ENCODE measurements around the gene ADAMTSL1. TPM values are rescaled to one million over a fixed set of nuclear protein-coding genes. Genes with fewer than 3 reads are reported as not detected.

Gene ADAMTSL1
- total and polyA plus RNA-seq, 9 of the 15 experiments (the other 6 are each of a cell fraction or from before 2014, with no cell fraction given) = 0.01 TPM; not detected in 8

- ATAC-seq (no peak), FAIRE-seq (no peak), DNase-seq (ENCODE audit: extremely low read depth in 1 of 4, low spot score in 3 of 4) (no peak)
- CTCF ChIA-PET (ENCODE audit: low intra/inter-chr PET ratio) = no interaction called here
- no peak overlapping the region for H3K9ac ChIP-seq (ENCODE audit: insufficient read depth in 1 of 2, low read depth in 2 of 2, low read length in 2 of 2)
- in situ Hi-C loops (cut with MboI) (no loop called here), intact Hi-C loops (cut with micrococcal nuclease) (no loop called here)
- no peak overlapping the region for H3K4me3 ChIP-seq
- no peak overlapping the region for H3K27ac ChIP-seq (ENCODE audit: extremely low read depth, low read depth, low read length)
- no peaks in the 10 kb centered on the region for H3K36me3 ChIP-seq (ENCODE audit: control insufficient read depth, insufficient read depth, low read length)
- H3K9me3 ChIP-seq (replicated peaks; ENCODE audit: control insufficient read depth, insufficient read depth, low read depth, low read length) = no peaks in the 10 kb centered on the region
- no peaks in the 10 kb centered on the region for H4K20me1 ChIP-seq (replicated peaks; ENCODE audit: control insufficient read depth, insufficient read depth, low read length)
- POLR2A ChIA-PET = no interaction called here
- no peaks in the 10 kb centered on the region for H3K4me1 ChIP-seq (replicated peaks in 1 of 2; ENCODE audit: control insufficient read depth in 2 of 2, insufficient read depth in 2 of 2, low read length in 2 of 2)
- H3K9me1 ChIP-seq (ENCODE audit: control insufficient read depth, insufficient read depth, low read length) = no peaks in the 10 kb centered on the region
- BruUV-seq (replicated peaks) = no TSS peak
- TF ChIP-seq RBM34 (IDR thresholded peaks at IDR 0.05; ENCODE audit: borderline replicate concordance, insufficient read depth, low read length) = no peak
- no peaks in the 10 kb centered on the region for H3K27me3 ChIP-seq (ENCODE audit: control insufficient read depth in 2 of 2, insufficient read depth in 2 of 2, low read length in 2 of 2)
- H3K4me2 ChIP-seq (ENCODE audit: insufficient read depth, low read length) = no peak overlapping the region
- H3K79me2 ChIP-seq (ENCODE audit: control insufficient read depth, insufficient read depth, low read length) = no peaks in the 10 kb centered on the region
- no peak overlapping the region for H2AFZ ChIP-seq (ENCODE audit: low read depth, low read length)
- WGBS (ENCODE audit: insufficient coverage, low coverage, missing lambda C conversion rate) = 0% methylated on average over 2 of the region's 2 CpGs
Observed at GRCh38 chr9:18542837-18543405, 69.0 kb downstream of the ADAMTSL1 start.

- Histone ChIP-seq H3K4me2 (ENCODE audit: insufficient read depth, low read length) (no peak overlapping the region), H2AFZ (ENCODE audit: low read depth, low read length) (no peak overlapping the region), H3K4me1 (replicated peaks in 1 of 2; ENCODE audit: control insufficient read depth in 2 of 2, insufficient read depth in 2 of 2, low read length in 2 of 2) (no peaks in the 10 kb centered on the region), H3K9me3 (replicated peaks; ENCODE audit: control insufficient read depth, insufficient read depth, low read depth, low read length) (no peaks in the 10 kb centered on the region), H3K36me3 (ENCODE audit: control insufficient read depth, insufficient read depth, low read length) (no peaks in the 10 kb centered on the region), H4K20me1 (replicated peaks; ENCODE audit: control insufficient read depth, insufficient read depth, low read length) (no peaks in the 10 kb centered on the region), H3K9me1 (ENCODE audit: control insufficient read depth, insufficient read depth, low read length) (no peaks in the 10 kb centered on the region), H3K4me3 (no peak overlapping the region), H3K27ac (ENCODE audit: extremely low read depth, low read depth, low read length) (no peak overlapping the region), H3K27me3 (ENCODE audit: control insufficient read depth in 2 of 2, insufficient read depth in 2 of 2, low read length in 2 of 2) (no peaks in the 10 kb centered on the region), H3K9ac (ENCODE audit: insufficient read depth in 1 of 2, low read depth in 2 of 2, low read length in 2 of 2) (no peak overlapping the region), H3K79me2 (ENCODE audit: control insufficient read depth, insufficient read depth, low read length) (no peaks in the 10 kb centered on the region)
- no peak for DNase-seq (ENCODE audit: extremely low read depth in 1 of 4, low spot score in 3 of 4)
- ATAC-seq = no peak
- in situ Hi-C loops (cut with MboI) = no loop called here
- CTCF ChIA-PET (ENCODE audit: low intra/inter-chr PET ratio) = no interaction called here
- FAIRE-seq = no peak
- intact Hi-C loops (cut with micrococcal nuclease) = no loop called here
- BruUV-seq (replicated peaks) = no TSS peak
- POLR2A ChIA-PET = no interaction called here
- WGBS (ENCODE audit: insufficient coverage, low coverage, missing lambda C conversion rate) = 2% methylated on average over 4 of the region's 5 CpGs
- no peak for TF ChIP-seq ZNF518B (CRISPR knock-in tag; IDR thresholded peaks at IDR 0.05)
- TF ChIP-seq KLF13 (tag; IDR thresholded peaks at IDR 0.05; ENCODE audit: borderline replicate concordance, low read depth) = no peak
- TF ChIP-seq ZNF408 (CRISPR knock-in tag; IDR thresholded peaks at IDR 0.05; ENCODE audit: low read depth) = no peak
- TF ChIP-seq FIP1L1 (IDR thresholded peaks at IDR 0.05; ENCODE audit: low read depth, low read length, poor library complexity, severe bottlenecking) = no peak
- no peak for TF ChIP-seq FOXA3 (CRISPR knock-in tag; conservative IDR thresholded peaks at IDR 0.05 in 1 of 2, IDR thresholded peaks at IDR 0.05 in 1 of 2)
- TF ChIP-seq GATAD2B (IDR thresholded peaks at IDR 0.05; ENCODE audit: borderline replicate concordance) = no peak
- no peak for TF ChIP-seq HDAC8 (tag; IDR thresholded peaks at IDR 0.05)
- TF ChIP-seq NFE2 (IDR thresholded peaks at IDR 0.05; ENCODE audit: low read depth) = no peak
- TF ChIP-seq ZNF75A (CRISPR knock-in tag; IDR thresholded peaks at IDR 0.05) = no peak
- TF ChIP-seq SOX6 (IDR thresholded peaks at IDR 0.05) = no peak
- TF ChIP-seq KDM1A (IDR thresholded peaks at IDR 0.05) = no peak
Observed at GRCh38 chr9:18543406-18544192, 69.6 kb downstream of the ADAMTSL1 start.

Data from K562 (cell line).